ENCODE data around the gene P4HA3.

P4HA3 gene

DNA sequence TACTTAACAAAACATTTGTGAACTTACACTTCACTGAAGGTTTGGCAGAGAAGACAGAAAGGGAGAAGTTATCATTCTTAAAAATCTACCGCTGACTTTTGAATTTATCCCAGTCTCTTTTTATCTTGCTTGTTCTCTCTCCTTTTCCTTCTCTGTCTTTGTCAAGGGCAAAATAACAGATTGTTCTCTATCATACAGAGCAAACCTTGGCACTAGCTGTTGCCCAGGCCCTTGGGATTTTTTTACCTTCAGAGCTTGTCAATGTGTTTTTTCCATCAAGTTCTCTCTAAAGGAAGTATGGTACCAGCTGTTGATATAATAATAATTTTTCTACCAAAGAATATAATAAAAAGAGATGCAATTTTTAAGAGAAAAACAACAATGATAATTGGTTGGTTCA is 73.2 kb downstream of the P4HA3 start:
- no CpG with 5 or more reads among the region's 1 CpG for whole genome bisulfite sequencing (ENCODE audit: insufficient coverage, insufficient read length)

GRCh38 chr11:74237541-74237940 is 73.9 kb downstream of the P4HA3 start:
- Histone ChIP-seq H3K27me3 (ENCODE audit: control insufficient read depth, insufficient read depth, low read length) (no peaks in the 10 kb centered on the region), H3K9me3 (ENCODE audit: control insufficient read depth, insufficient read depth, low read length) (no peaks in the 10 kb centered on the region), H3K27ac (ENCODE audit: low read length) (no peak overlapping the region), H3K4me1 (ENCODE audit: control insufficient read depth, insufficient read depth, low read length) (no peaks in the 10 kb centered on the region), H3K36me3 (ENCODE audit: control insufficient read depth, insufficient read depth, low read length) (no peaks in the 10 kb centered on the region), H3K4me3 (ENCODE audit: low read length) (no peak overlapping the region)
- no CpG with 5 or more reads among the region's 2 CpGs for WGBS (ENCODE audit: insufficient coverage, insufficient read length)
- DNase-seq (ENCODE audit: low read depth, low spot score): no peak

More for the DNA sequence above, 73.2 kb downstream of the P4HA3 start:
- no peak for DNase-seq (ENCODE audit: low read depth, low spot score)
- Histone ChIP-seq H3K27me3 (ENCODE audit: control insufficient read depth, insufficient read depth, low read length) (no peaks in the 10 kb centered on the region), H3K4me1 (ENCODE audit: control insufficient read depth, insufficient read depth, low read length) (no peaks in the 10 kb centered on the region), H3K36me3 (ENCODE audit: control insufficient read depth, insufficient read depth, low read length) (no peaks in the 10 kb centered on the region), H3K9me3 (ENCODE audit: control insufficient read depth, insufficient read depth, low read length) (no peaks in the 10 kb centered on the region), H3K27ac (ENCODE audit: low read length) (no peak overlapping the region), H3K4me3 (ENCODE audit: low read length) (no peak overlapping the region)

- no peaks in the 10 kb centered on the region for H3K9me3 ChIP-seq (ENCODE audit: control insufficient read depth, insufficient read depth, low read length)
- no peak overlapping the region for H3K27ac ChIP-seq (ENCODE audit: low read length)
- H3K36me3 ChIP-seq (ENCODE audit: control insufficient read depth, insufficient read depth, low read length): no peaks in the 10 kb centered on the region; the same call in 1 of the 2 replicates
- no peaks in the 10 kb centered on the region for H3K27me3 ChIP-seq (ENCODE audit: control insufficient read depth, insufficient read depth, low read length)
- no CpG with 5 or more reads among the region's 4 CpGs for whole genome bisulfite sequencing (ENCODE audit: insufficient coverage, insufficient read length)
- no peak overlapping the region for H3K4me3 ChIP-seq (ENCODE audit: low read length)
- no peak for DNase-seq (ENCODE audit: low read depth, low spot score)
- H3K4me1 ChIP-seq (ENCODE audit: control insufficient read depth, insufficient read depth, low read length): no peaks in the 10 kb centered on the region
Observed at GRCh38 chr11:74235121-74235520, 76.3 kb downstream of the P4HA3 start.

DNA sequence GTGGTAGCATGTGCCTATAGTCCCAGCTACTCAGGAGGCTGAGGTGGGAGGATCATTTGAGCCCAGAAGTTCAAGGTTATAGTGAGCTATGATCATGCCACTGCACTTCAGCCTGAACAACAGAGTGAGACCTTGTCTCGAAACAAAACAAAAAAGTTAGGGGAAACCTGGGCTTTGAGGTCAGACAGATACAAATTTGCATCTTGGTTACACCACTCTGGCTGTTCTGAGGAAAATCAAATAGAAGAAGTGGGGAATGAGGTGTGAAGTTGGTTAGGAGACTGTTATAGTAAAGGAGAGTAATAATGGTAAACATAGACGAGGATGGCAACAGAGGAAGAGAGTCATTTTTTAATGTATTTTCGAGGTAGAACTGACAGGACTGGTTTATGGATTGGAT is 77.8 kb downstream of the P4HA3 start:
- WGBS (ENCODE audit: insufficient coverage, insufficient read length): 100% methylated on average over 2 of the region's 3 CpGs
- no peak overlapping the region for H3K27ac ChIP-seq (ENCODE audit: low read length)
- no peaks in the 10 kb centered on the region for H3K4me1 ChIP-seq (ENCODE audit: control insufficient read depth, insufficient read depth, low read length)
- H3K27me3 ChIP-seq (ENCODE audit: control insufficient read depth, insufficient read depth, low read length): no peaks in the 10 kb centered on the region
- no peaks in the 10 kb centered on the region; the same call in 1 of the 2 replicates for H3K36me3 ChIP-seq (ENCODE audit: control insufficient read depth, insufficient read depth, low read length)
- no peaks in the 10 kb centered on the region for H3K9me3 ChIP-seq (ENCODE audit: control insufficient read depth, insufficient read depth, low read length)
- DNase-seq (ENCODE audit: low read depth, low spot score): no peak
- H3K4me3 ChIP-seq (ENCODE audit: low read length): no peak overlapping the region

- no peaks in the 10 kb centered on the region; the same call in 1 of the 2 replicates for H3K36me3 ChIP-seq (ENCODE audit: control insufficient read depth, insufficient read depth, low read length)
- WGBS (ENCODE audit: insufficient coverage, insufficient read length): no CpG with 5 or more reads among the region's 6 CpGs
Observed at GRCh38 chr11:74232311-74232950, 79.0 kb downstream of the P4HA3 start.

GRCh38 chr11:74226907-74227306 is 84.5 kb downstream of the P4HA3 start:
- Histone ChIP-seq H3K9me3 (ENCODE audit: control insufficient read depth, insufficient read depth, low read length) (no peaks in the 10 kb centered on the region), H3K36me3 (ENCODE audit: control insufficient read depth, insufficient read depth, low read length) (peaks cover 3% of the 10 kb centered on the region; the same call in 1 of the 2 replicates), H3K27me3 (ENCODE audit: control insufficient read depth, insufficient read depth, low read length) (no peaks in the 10 kb centered on the region), H3K4me3 (ENCODE audit: low read length) (no peak overlapping the region), H3K27ac (ENCODE audit: low read length) (no peak overlapping the region), H3K4me1 (ENCODE audit: control insufficient read depth, insufficient read depth, low read length) (no peaks in the 10 kb centered on the region)
- no CpG with 5 or more reads among the region's 2 CpGs for WGBS (ENCODE audit: insufficient coverage, insufficient read length)
- DNase-seq (ENCODE audit: low read depth, low spot score): no peak

More at GRCh38 chr11:74232311-74232950, 79.0 kb downstream of the P4HA3 start:
- DNase-seq (ENCODE audit: low read depth, low spot score): no peak
- Histone ChIP-seq H3K27ac (ENCODE audit: low read length) (no peak overlapping the region), H3K27me3 (ENCODE audit: control insufficient read depth, insufficient read depth, low read length) (no peaks in the 10 kb centered on the region), H3K4me1 (ENCODE audit: control insufficient read depth, insufficient read depth, low read length) (no peaks in the 10 kb centered on the region), H3K4me3 (ENCODE audit: low read length) (no peak overlapping the region), H3K9me3 (ENCODE audit: control insufficient read depth, insufficient read depth, low read length) (no peaks in the 10 kb centered on the region)

GRCh38 chr11:74225565-74225964 is 85.9 kb downstream of the P4HA3 start:
- WGBS (ENCODE audit: insufficient coverage, insufficient read length): no CpG with 5 or more reads among the region's 4 CpGs
- H3K36me3 ChIP-seq (ENCODE audit: control insufficient read depth, insufficient read depth, low read length): 0 out of 2 replicates have a peak, but pooled peaks cover 3% of the 10 kb centered on the region

GRCh38 chr11:74221816-74222215 is 89.6 kb downstream of the P4HA3 start:
- WGBS (ENCODE audit: insufficient coverage, insufficient read length): no CpG with 5 or more reads among the region's 1 CpG
- H3K9me3 ChIP-seq (ENCODE audit: control insufficient read depth, insufficient read depth, low read length): no peaks in the 10 kb centered on the region
- no peak for DNase-seq (ENCODE audit: low read depth, low spot score)
- H3K4me1 ChIP-seq (ENCODE audit: control insufficient read depth, insufficient read depth, low read length): no peaks in the 10 kb centered on the region
- H3K27me3 ChIP-seq (ENCODE audit: control insufficient read depth, insufficient read depth, low read length): no peaks in the 10 kb centered on the region
- no peak overlapping the region for H3K27ac ChIP-seq (ENCODE audit: low read length)
- no peak overlapping the region for H3K4me3 ChIP-seq (ENCODE audit: low read length)
- H3K36me3 ChIP-seq (ENCODE audit: control insufficient read depth, insufficient read depth, low read length): 0 out of 2 replicates have a peak, but pooled peaks cover 3% of the 10 kb centered on the region

More at GRCh38 chr11:74225565-74225964, 85.9 kb downstream of the P4HA3 start:
- Histone ChIP-seq H3K4me1 (ENCODE audit: control insufficient read depth, insufficient read depth, low read length) (no peaks in the 10 kb centered on the region), H3K4me3 (ENCODE audit: low read length) (no peak overlapping the region), H3K9me3 (ENCODE audit: control insufficient read depth, insufficient read depth, low read length) (no peaks in the 10 kb centered on the region), H3K27me3 (ENCODE audit: control insufficient read depth, insufficient read depth, low read length) (no peaks in the 10 kb centered on the region), H3K27ac (ENCODE audit: low read length) (no peak overlapping the region)
- no peak for DNase-seq (ENCODE audit: low read depth, low spot score)

DNA sequence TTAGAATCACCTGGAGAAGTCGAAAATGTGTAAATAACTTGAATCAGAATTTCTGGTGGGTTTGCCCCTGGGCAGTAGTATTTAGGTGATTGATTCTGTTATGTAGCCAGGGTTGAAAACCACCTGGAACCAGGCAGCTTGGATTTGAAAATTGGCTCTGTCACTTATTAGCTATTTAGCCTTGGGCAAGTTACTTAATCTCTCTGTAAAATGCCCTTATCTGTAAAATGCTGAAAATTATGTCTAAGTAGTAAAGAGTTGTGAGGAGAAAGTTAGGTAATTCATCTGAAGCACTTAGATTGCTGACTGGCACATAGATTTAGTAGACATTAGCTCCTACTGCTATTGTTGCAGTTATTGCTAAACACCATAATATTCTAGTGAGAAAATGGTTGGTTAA is 91.1 kb downstream of the P4HA3 start:
- no peaks in the 10 kb centered on the region for H3K4me1 ChIP-seq (ENCODE audit: control insufficient read depth, insufficient read depth, low read length)
- DNase-seq (ENCODE audit: low read depth, low spot score): no peak
- H3K27ac ChIP-seq (ENCODE audit: low read length): no peak overlapping the region
- H3K36me3 ChIP-seq (ENCODE audit: control insufficient read depth, insufficient read depth, low read length): 0 out of 2 replicates have a peak, but pooled peaks cover 3% of the 10 kb centered on the region
- no peaks in the 10 kb centered on the region for H3K27me3 ChIP-seq (ENCODE audit: control insufficient read depth, insufficient read depth, low read length)
- H3K4me3 ChIP-seq (ENCODE audit: low read length): no peak overlapping the region
- WGBS (ENCODE audit: insufficient coverage, insufficient read length): no CpG with 5 or more reads among the region's 1 CpG
- H3K9me3 ChIP-seq (ENCODE audit: control insufficient read depth, insufficient read depth, low read length): no peaks in the 10 kb centered on the region
